ENCODE results near the gene IL6R. TPM values are rescaled to one million over a fixed set of nuclear protein-coding genes. Genes with fewer than 3 reads are reported as not detected.
A peak's percentile ranks its signal among the peaks of the same experiment; 100 is the strongest.

The IL6R gene
- total RNA-seq, 1 donor from 2014 or later: 2.2 TPM

- TF ChIP-seq, protein P1, sequence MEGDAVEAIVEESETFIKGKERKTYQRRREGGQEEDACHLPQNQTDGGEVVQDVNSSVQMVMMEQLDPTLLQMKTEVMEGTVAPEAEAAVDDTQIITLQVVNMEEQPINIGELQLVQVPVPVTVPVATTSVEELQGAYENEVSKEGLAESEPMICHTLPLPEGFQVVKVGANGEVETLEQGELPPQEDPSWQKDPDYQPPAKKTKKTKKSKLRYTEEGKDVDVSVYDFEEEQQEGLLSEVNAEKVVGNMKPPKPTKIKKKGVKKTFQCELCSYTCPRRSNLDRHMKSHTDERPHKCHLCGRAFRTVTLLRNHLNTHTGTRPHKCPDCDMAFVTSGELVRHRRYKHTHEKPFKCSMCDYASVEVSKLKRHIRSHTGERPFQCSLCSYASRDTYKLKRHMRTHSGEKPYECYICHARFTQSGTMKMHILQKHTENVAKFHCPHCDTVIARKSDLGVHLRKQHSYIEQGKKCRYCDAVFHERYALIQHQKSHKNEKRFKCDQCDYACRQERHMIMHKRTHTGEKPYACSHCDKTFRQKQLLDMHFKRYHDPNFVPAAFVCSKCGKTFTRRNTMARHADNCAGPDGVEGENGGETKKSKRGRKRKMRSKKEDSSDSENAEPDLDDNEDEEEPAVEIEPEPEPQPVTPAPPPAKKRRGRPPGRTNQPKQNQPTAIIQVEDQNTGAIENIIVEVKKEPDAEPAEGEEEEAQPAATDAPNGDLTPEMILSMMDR (IDR thresholded peaks at IDR 0.05; ENCODE audit: insufficient read depth, low read depth, low read length): no peak
- no peak overlapping the region for H3K4me2 ChIP-seq (ENCODE audit: low read length)
- no peaks in the 10 kb centered on the region for H4K20me1 ChIP-seq (ENCODE audit: insufficient read depth, low read length)
- Mint-ChIP-seq H3K36me3 (ENCODE audit: low read depth, unreplicated experiment) (no peaks in the 10 kb centered on the region), H3K4me1 (ENCODE audit: low read depth, unreplicated experiment) (peaks cover 5% of the 10 kb centered on the region), H3K27ac (ENCODE audit: unreplicated experiment) (no peak overlapping the region), H3K9me3 (ENCODE audit: unreplicated experiment) (no peaks in the 10 kb centered on the region), H3K27me3 (ENCODE audit: low read depth, unreplicated experiment) (peaks cover 4% of the 10 kb centered on the region), H3K4me3 (ENCODE audit: unreplicated experiment) (no peak overlapping the region)
- DNase-seq (ENCODE audit: low read depth) (no peak), FAIRE-seq (no peak)
- no peaks in the 10 kb centered on the region for H3K27me3 ChIP-seq (ENCODE audit: insufficient read depth, low read length)
- H2AFZ ChIP-seq (ENCODE audit: low read depth, low read length): no peak overlapping the region
- no peak overlapping the region for H3K9ac ChIP-seq (ENCODE audit: low read length)
- H3K4me3 ChIP-seq (ENCODE audit: insufficient read depth, low read depth, low read length): no peak overlapping the region
- H3K4me1 ChIP-seq (ENCODE audit: insufficient read depth, low read length): peaks cover 6% of the 10 kb centered on the region
- no peaks in the 10 kb centered on the region for H3K36me3 ChIP-seq (ENCODE audit: insufficient read depth, low read length)
- no peaks in the 10 kb centered on the region for H3K79me2 ChIP-seq (ENCODE audit: insufficient read depth, low read length)
- H3K27ac ChIP-seq (ENCODE audit: low read depth, low read length): no peak overlapping the region
- H3K9me3 ChIP-seq (ENCODE audit: insufficient read depth, low read depth, low read length): no peaks in the 10 kb centered on the region
These were observed 73.5 kb downstream of the IL6R start for GRCh38 chr1:154478639-154479038.

GRCh38 chr1:154479764-154480421 lies 74.8 kb downstream of the IL6R start:
- peak; percentile 55 for FAIRE-seq
- no peak overlapping the region for H3K4me2 ChIP-seq (ENCODE audit: low read length)

DNA sequence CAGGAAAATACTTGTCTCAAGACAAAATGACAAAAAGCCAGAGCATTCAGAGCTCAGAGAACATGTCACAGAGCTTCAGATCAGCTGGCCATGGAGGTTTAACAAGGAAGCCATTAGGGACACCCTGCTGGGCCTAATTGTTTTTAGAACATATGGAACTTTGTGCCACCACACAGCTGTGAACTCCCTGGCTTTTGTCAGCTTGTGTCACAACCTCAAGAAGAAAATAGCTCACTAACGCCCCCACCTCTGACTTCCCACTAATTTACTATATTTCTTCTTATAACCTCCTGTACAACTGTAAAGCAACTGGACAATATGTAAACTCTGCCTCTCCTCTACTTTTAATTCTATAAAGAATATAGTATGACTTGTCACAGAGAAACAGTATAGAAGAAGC lies 75.9 kb downstream of the IL6R start:
- no peak overlapping the region for H3K9ac ChIP-seq (ENCODE audit: low read length)
- TF ChIP-seq, protein P1 (IDR thresholded peaks at IDR 0.05; ENCODE audit: insufficient read depth, low read depth, low read length): no peak
- no peak for TF ChIP-seq EZH2 (IDR thresholded peaks at IDR 0.05; ENCODE audit: insufficient read depth, low read length)
- no peaks in the 10 kb centered on the region for H3K79me2 ChIP-seq (ENCODE audit: insufficient read depth, low read length)
- H3K4me1 ChIP-seq (ENCODE audit: insufficient read depth, low read length): peaks cover 5% of the 10 kb centered on the region
- DNase-seq (ENCODE audit: low read depth) (no peak), FAIRE-seq (no peak)
- Mint-ChIP-seq H3K27me3 (ENCODE audit: low read depth, unreplicated experiment) (peaks cover 11% of the 10 kb centered on the region), H3K4me3 (ENCODE audit: unreplicated experiment) (no peak overlapping the region), H3K36me3 (ENCODE audit: low read depth, unreplicated experiment) (no peaks in the 10 kb centered on the region), H3K4me1 (ENCODE audit: low read depth, unreplicated experiment) (peaks cover 5% of the 10 kb centered on the region), H3K9me3 (ENCODE audit: unreplicated experiment) (no peaks in the 10 kb centered on the region), H3K27ac (ENCODE audit: unreplicated experiment) (no peak overlapping the region)
- no peak overlapping the region for H3K4me2 ChIP-seq (ENCODE audit: low read length)
- H3K27ac ChIP-seq (ENCODE audit: low read depth, low read length): no peak overlapping the region
- H2AFZ ChIP-seq (ENCODE audit: low read depth, low read length): no peak overlapping the region
- H3K4me3 ChIP-seq (ENCODE audit: insufficient read depth, low read depth, low read length): no peak overlapping the region
- no peaks in the 10 kb centered on the region for H3K36me3 ChIP-seq (ENCODE audit: insufficient read depth, low read length)
- H3K9me3 ChIP-seq (ENCODE audit: insufficient read depth, low read depth, low read length): no peaks in the 10 kb centered on the region
- H3K27me3 ChIP-seq (ENCODE audit: insufficient read depth, low read length): peaks cover 5% of the 10 kb centered on the region
- H4K20me1 ChIP-seq (ENCODE audit: insufficient read depth, low read length): peaks cover 6% of the 10 kb centered on the region

More at GRCh38 chr1:154479764-154480421, 74.8 kb downstream of the IL6R start:
- H4K20me1 ChIP-seq (ENCODE audit: insufficient read depth, low read length): peaks cover 6% of the 10 kb centered on the region
- Mint-ChIP-seq H3K27me3 (ENCODE audit: low read depth, unreplicated experiment) (peaks cover 8% of the 10 kb centered on the region), H3K4me3 (ENCODE audit: unreplicated experiment) (no peak overlapping the region), H3K9me3 (ENCODE audit: unreplicated experiment) (no peaks in the 10 kb centered on the region), H3K27ac (ENCODE audit: unreplicated experiment) (no peak overlapping the region), H3K36me3 (ENCODE audit: low read depth, unreplicated experiment) (no peaks in the 10 kb centered on the region), H3K4me1 (ENCODE audit: low read depth, unreplicated experiment) (peaks cover 5% of the 10 kb centered on the region)
- TF ChIP-seq, protein P1 (IDR thresholded peaks at IDR 0.05; ENCODE audit: insufficient read depth, low read depth, low read length): peak; percentile 99
- TF ChIP-seq EZH2 (IDR thresholded peaks at IDR 0.05; ENCODE audit: insufficient read depth, low read length): no peak
- no peak overlapping the region for H3K9ac ChIP-seq (ENCODE audit: low read length)
- H3K79me2 ChIP-seq (ENCODE audit: insufficient read depth, low read length): no peaks in the 10 kb centered on the region
- peaks cover 6% of the 10 kb centered on the region for H3K4me1 ChIP-seq (ENCODE audit: insufficient read depth, low read length)
- H3K27ac ChIP-seq (ENCODE audit: low read depth, low read length): no peak overlapping the region
- H3K27me3 ChIP-seq (ENCODE audit: insufficient read depth, low read length): no peaks in the 10 kb centered on the region
- no peak overlapping the region for H2AFZ ChIP-seq (ENCODE audit: low read depth, low read length)
- no peaks in the 10 kb centered on the region for H3K36me3 ChIP-seq (ENCODE audit: insufficient read depth, low read length)
- peak; percentile 51 for DNase-seq (ENCODE audit: low read depth)
- no peaks in the 10 kb centered on the region for H3K9me3 ChIP-seq (ENCODE audit: insufficient read depth, low read depth, low read length)
- no peak overlapping the region for H3K4me3 ChIP-seq (ENCODE audit: insufficient read depth, low read depth, low read length)

Data from astrocyte (in vitro differentiated cells and primary cell).